ENCODE data around the gene TTYH2. TPM values are rescaled to one million over a fixed set of nuclear protein-coding genes. Genes with fewer than 3 reads are reported as not detected.

TTYH2 gene
- total RNA-seq, 1 donor from 2014 or later: 14.7 TPM

GRCh38 chr17:74231928-74232907, 18.8 kb downstream of the TTYH2 start:
- no peak for FAIRE-seq
- no peak for DNase-seq (ENCODE audit: low spot score in 2 of 2)

GRCh38 chr17:74233937-74234336, 20.6 kb downstream of the TTYH2 start:
- FAIRE-seq (no peak), DNase-seq (ENCODE audit: low spot score in 2 of 2) (no peak)

- FAIRE-seq (no peak), DNase-seq (ENCODE audit: low spot score in 2 of 2) (no peak)
Measured at GRCh38 chr17:74234486-74234885, 21.1 kb downstream of the TTYH2 start.

- FAIRE-seq (no peak), DNase-seq (ENCODE audit: low spot score in 2 of 2) (peak; percentile 45 to 58)
Measured at GRCh38 chr17:74235040-74235581, 21.7 kb downstream of the TTYH2 start.

GRCh38 chr17:74235911-74236371, 22.6 kb downstream of the TTYH2 start:
- no peak for FAIRE-seq
- no peak for DNase-seq (ENCODE audit: low spot score in 2 of 2)

GRCh38 chr17:74237321-74237720, 23.9 kb downstream of the TTYH2 start:
- no peak for DNase-seq (ENCODE audit: low spot score in 2 of 2)
- FAIRE-seq: no peak

- no peak for DNase-seq (ENCODE audit: low spot score in 2 of 2)
- FAIRE-seq: no peak
Measured at GRCh38 chr17:74239172-74239571, 25.8 kb downstream of the TTYH2 start.

- FAIRE-seq (no peak), DNase-seq (ENCODE audit: low spot score in 2 of 2) (no peak)
Measured at GRCh38 chr17:74240618-74241205, 27.3 kb downstream of the TTYH2 start.

GRCh38 chr17:74241431-74241830, 28.1 kb downstream of the TTYH2 start:
- FAIRE-seq (no peak), DNase-seq (ENCODE audit: low spot score in 2 of 2) (no peak)

GRCh38 chr17:74241847-74242246, 28.5 kb downstream of the TTYH2 start:
- no peak for DNase-seq (ENCODE audit: low spot score in 2 of 2)
- FAIRE-seq: no peak

- FAIRE-seq: no peak
- no peak for DNase-seq (ENCODE audit: low spot score in 2 of 2)
Measured at GRCh38 chr17:74243013-74243755, 29.8 kb downstream of the TTYH2 start.

- FAIRE-seq: no peak
Measured at GRCh38 chr17:74244128-74244527, 30.8 kb downstream of the TTYH2 start.

GRCh38 chr17:74244548-74244947, 31.2 kb downstream of the TTYH2 start:
- no peak for DNase-seq (ENCODE audit: low spot score in 2 of 2)
- no peak for FAIRE-seq

More at GRCh38 chr17:74244128-74244527, 30.8 kb downstream of the TTYH2 start:
- no peak for DNase-seq (ENCODE audit: low spot score in 2 of 2)

- peak; percentile 56 to 58 for DNase-seq (ENCODE audit: low spot score in 2 of 2)
- no peak for FAIRE-seq
Measured at GRCh38 chr17:74245145-74245831, 31.9 kb downstream of the TTYH2 start.

GRCh38 chr17:74245871-74246270, 32.5 kb downstream of the TTYH2 start:
- no peak for FAIRE-seq

GRCh38 chr17:74249590-74250270, 36.4 kb downstream of the TTYH2 start:
- FAIRE-seq (no peak), DNase-seq (ENCODE audit: low spot score in 2 of 2) (no peak)

More at GRCh38 chr17:74245871-74246270, 32.5 kb downstream of the TTYH2 start:
- DNase-seq (ENCODE audit: low spot score in 2 of 2): no peak

GRCh38 chr17:74250324-74250995, 37.1 kb downstream of the TTYH2 start:
- peak in 1 of 2 donors; percentile 48 for DNase-seq (ENCODE audit: low spot score in 2 of 2)
- no peak for FAIRE-seq

- no peak for FAIRE-seq
Measured at GRCh38 chr17:74251051-74251450, 37.7 kb downstream of the TTYH2 start.

GRCh38 chr17:74251569-74251968, 38.2 kb downstream of the TTYH2 start:
- DNase-seq (ENCODE audit: low spot score in 2 of 2) (no peak), FAIRE-seq (no peak)

More at GRCh38 chr17:74251051-74251450, 37.7 kb downstream of the TTYH2 start:
- no peak for DNase-seq (ENCODE audit: low spot score in 2 of 2)

Data from frontal cortex (tissue), 4 donors.